IPS-11a (cell line): ENCODE results near the gene VSX2.

Source experiments
- H3K4me3 ChIP-seq: one replicate; pipeline ENCODE4 v1.5.1; 2013; ENCODE audit warnings: low read depth, low read length, control low read depth

VSX2 gene

GRCh38 chr14:74220991-74221390 is 18.3 kb upstream of the VSX2 start:
- H3K4me3 ChIP-seq, result no peak overlapping the region

GRCh38 chr14:74221741-74222140 is 17.5 kb upstream of the VSX2 start:
- H3K4me3 ChIP-seq, result no peak overlapping the region

DNA sequence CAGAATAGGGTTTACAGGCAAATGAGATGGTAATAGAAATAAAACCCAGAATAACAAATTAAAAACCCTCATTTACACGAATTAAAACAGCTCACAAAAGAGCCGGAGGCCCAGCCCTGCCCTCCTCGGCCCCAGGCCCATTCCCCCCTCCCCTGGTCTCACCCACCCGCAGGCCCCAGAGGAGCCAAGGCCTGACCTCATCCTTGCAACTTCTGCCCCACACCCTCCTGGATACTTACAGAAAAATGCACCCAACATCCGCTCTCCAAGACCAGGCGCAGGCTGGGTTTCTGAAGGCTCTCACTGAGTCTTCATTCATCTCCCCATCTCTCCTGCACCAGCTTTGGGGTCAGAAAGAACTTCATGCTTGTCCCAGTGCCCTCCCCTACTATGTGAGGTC is 16.2 kb upstream of the VSX2 start:
- H3K4me3 ChIP-seq, result no peak overlapping the region

DNA sequence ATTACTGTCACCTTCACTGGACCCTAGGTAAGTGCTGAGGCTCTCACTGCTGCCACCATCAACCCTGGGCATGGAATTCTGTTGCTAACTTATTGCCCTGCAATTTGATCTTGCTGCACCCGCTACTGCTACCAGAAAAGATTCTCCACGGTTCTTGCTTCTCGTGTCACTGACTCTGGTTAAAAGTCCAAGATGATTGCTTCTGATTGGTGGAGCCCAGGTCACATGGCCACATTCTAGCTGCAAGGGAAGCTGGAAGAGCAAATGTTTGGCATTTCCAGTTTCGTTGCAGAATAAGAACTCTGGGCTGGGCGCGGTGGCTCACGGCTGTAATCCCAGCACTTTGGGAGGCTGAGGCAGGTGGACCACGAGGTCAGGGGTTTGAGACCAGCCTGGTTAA is 7.5 kb upstream of the VSX2 start:
- no peak overlapping the region for H3K4me3 ChIP-seq

- H3K4me3 ChIP-seq, result no peak overlapping the region
These were observed 4.2 kb upstream of the VSX2 start for GRCh38 chr14:74235017-74235416.

- no peak overlapping the region for H3K4me3 ChIP-seq
These were observed 1.8 kb upstream of the VSX2 start for GRCh38 chr14:74237441-74237840.

GRCh38 chr14:74239848-74240793 is 872 bp downstream of the VSX2 start:
- H3K4me3 ChIP-seq, result peak overlapping the region; percentile 21

DNA sequence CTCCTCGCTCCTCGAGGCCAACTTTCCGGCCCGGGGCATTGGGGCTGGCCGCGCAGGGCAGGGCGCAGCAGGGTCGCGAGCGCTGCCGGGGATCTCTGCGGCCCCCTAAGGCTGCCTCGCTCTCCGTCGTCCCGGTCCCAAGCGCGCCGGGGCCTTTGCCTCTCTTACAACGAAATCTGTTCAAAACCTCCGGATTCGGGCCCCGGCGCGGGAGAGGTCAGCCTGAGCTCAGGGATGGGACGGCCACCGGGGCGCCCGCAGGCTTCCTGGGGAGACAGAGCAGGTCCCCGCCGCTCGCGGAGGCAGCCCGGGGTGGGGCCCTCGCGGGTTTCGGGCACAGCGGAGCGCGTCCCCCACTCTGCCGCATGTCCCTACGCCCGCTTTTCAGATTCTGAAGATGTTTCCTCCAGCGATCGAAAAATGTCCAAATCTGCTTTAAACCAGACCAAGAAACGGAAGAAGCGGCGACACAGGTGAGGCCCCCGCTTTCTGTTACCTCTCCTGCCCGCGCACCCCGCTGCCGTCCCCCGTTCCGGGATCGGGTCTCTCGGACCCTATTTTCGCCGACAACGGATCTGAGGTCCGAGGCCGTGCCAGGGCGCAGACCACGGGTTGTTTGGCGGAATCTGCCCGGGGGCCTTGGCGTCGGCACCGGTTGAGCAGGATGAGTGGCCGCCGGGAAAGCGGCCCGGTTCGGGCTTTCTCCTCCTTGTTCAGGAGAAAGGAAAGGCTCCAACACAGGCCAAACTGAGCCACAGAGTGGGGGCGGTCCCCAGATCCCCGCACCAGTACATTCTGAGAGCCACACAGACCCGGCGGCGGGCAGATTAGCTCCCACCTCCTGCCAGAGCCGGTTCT is 1.8 kb downstream of the VSX2 start:
- peak overlapping the region; percentile 13 for H3K4me3 ChIP-seq

DNA sequence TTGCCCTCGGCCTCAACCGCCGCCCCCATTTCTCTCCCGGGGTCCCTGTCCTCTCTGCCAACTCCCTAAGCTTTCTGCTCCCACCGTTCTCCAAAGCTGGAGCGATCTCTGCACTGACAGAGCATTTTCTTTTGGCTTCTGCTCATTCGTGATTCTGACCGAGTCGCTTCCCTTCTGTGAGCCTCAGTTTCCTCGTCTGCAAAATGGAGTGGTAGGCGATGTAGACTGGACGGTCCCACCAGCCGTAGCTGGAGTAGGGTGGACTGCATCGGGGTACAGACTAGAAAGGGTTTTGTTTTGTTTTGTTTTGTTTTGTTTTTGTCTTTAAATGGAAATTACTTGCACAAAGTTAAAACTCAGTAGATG is 2.4 kb downstream of the VSX2 start:
- H3K4me3 ChIP-seq, result peak overlapping the region; percentile 13

GRCh38 chr14:74242021-74242779 is 3.0 kb downstream of the VSX2 start:
- H3K4me3 ChIP-seq, result no peak overlapping the region

DNA sequence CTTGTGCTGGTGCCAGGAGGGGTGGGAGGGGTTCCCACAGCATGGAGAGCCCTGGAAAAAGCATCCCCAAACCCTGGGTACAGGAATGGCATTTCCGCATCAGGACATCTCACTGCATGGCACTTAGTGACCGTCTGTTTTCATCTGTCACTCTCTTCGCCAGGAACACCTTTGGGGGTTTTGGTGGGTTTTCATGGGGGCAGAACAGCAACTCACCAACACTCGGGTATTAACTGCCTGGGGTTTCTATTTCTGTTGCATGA is 3.5 kb downstream of the VSX2 start:
- H3K4me3 ChIP-seq, result no peak overlapping the region

DNA sequence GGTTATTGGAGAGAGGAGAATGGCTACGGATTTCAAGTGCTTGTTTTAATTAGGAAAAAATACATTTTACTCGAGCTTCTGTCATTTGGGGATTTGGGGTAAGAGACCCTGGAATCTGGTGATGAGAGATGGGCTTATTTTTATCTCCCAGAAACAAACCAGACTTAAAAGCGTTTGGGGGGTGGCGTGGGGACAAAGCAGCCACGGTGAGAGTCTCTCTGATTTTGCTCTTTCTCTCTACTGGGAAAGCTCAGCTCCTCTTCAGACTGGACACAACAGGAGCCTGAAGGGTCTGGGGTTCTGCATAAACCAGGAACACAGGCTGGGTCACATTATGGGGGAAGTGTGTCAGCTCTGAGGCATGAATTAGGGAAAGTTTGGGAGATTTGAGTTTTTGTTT is 3.8 kb downstream of the VSX2 start:
- no peak overlapping the region for H3K4me3 ChIP-seq

GRCh38 chr14:74244115-74244514 is 4.9 kb downstream of the VSX2 start:
- no peak overlapping the region for H3K4me3 ChIP-seq

DNA sequence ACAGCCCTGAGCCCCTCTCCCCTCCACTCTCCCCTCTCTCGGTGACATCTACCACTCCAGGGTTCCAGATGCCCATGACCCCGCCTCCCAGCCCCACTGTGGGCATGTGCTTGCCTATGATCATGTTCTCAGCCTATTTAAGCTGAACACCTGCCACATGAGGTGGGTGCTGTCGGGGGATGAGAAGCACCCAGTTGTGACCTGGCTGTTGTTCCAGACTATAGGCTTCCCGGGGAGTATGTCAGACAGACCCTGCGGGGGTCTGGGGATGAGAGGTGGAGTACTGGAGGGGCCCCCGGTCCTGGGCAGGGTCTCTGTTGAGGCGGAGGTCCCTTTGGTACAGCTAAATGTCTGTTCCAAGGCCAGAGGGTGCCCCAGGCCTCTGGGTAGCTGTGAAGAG is 6.0 kb downstream of the VSX2 start:
- no peak overlapping the region for H3K4me3 ChIP-seq

DNA sequence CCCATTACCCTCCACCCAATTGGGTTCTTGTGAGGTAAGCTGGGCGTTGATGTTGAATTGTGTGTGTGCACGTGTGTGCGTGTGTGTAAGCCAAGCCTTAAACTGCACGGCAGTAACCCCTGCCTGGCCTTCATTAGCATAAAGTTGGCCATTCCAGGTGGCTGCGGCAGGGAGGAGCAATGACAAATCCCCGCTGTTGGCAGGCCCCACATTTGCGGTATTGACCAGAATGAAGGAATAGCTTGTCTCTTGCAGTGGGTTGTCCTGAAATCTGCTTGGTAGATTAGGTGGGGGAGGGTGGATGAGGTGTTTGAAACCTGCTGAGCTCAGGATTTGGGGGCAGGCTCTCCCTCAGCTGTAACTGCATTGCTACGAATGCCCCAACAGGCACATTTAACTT is 7.3 kb downstream of the VSX2 start:
- H3K4me3 ChIP-seq, result no peak overlapping the region

GRCh38 chr14:74248017-74248416 is 8.8 kb downstream of the VSX2 start:
- H3K4me3 ChIP-seq, result no peak overlapping the region

DNA sequence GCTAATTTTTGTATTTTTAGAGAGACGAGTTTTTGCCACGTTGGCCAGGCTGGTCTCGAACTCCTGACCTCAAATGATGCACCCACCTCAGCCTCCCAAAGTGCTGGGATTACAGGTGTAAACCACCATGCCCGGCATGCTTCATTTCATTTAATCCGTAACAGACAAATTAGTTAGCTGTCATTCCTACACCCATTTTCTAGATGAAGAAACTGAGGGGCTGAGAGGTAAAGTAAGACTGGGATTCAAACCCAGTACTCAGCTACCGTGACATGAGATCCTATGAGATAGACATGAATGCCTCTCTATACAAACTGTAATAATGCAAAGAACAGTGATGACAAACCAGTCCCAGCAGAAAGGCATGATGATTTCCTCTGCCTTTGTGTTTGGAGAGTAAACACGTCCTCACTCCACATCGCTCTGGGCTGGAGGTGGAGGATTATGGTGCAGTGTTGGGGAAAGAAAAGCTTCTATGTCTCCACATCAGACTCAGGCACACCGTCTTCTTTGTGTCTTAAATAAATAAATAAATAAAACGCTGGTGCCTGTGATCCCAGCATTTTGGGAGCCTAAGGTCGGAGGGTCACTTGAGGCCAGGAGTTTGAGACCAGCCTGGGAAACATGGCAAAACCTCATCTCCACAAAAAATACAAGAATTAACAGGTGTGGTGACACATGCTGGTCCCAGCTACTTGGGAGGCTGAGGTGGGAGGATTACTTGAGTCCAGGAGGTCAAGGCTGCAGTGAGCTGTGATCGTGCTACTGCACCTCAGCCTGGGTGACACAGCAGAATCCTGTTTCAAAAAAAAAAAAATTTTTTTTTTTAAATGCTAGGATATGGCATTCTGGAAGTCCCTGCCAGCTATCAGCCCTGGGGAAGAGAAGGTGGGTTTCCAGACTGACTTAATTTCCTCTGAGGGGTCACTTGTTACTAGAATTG is 10.5 kb downstream of the VSX2 start:
- no peak overlapping the region for H3K4me3 ChIP-seq

- no peak overlapping the region for H3K4me3 ChIP-seq
These were observed 16.0 kb downstream of the VSX2 start for GRCh38 chr14:74255281-74255680.

- peak overlapping the region; percentile 53 for H3K4me3 ChIP-seq
These were observed 18.1 kb downstream of the VSX2 start for GRCh38 chr14:74257078-74257940.
